ENCODE results near the gene FOXD4L6.
"Not testable (repeated sequence)": the region's sequence is repeated elsewhere in the genome, so short reads cannot be mapped to it uniquely, and the experiment has no call there.

FOXD4L6 gene

GRCh38 chr9:41109253-41109652, 19.2 kb downstream of the FOXD4L6 start:
- H3K27me3 Mint-ChIP-seq, H3K4me3 Mint-ChIP-seq, H3K36me3 Mint-ChIP-seq: not testable (repeated sequence)

DNA sequence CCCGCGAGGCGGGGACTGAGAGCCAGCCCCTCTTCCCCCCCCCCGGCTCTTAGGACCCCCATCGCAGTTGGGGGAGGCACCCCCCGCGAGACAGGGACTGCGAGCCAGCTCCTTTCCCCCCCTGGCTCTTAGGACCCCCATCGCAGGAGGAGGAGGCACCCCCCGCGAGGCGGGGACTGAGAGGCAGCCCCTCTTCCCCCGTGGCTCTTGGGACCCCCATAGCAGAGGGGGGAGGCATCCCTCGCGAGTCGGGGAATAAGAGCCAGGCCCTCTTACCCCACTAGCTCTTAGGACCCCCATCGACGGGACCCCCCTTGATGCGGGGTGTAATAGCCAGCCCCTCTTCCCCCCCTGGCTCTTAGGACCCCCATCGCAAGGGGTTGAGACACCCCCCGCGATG, 19.7 kb downstream of the FOXD4L6 start:
- H3K4me3 Mint-ChIP-seq; H3K36me3 Mint-ChIP-seq; H3K27me3 Mint-ChIP-seq; H3K9me3 Mint-ChIP-seq (ENCODE audit: low read depth); H3K4me1 Mint-ChIP-seq (ENCODE audit: low read depth); H3K27ac Mint-ChIP-seq: not testable (repeated sequence)

More at GRCh38 chr9:41109253-41109652, 19.2 kb downstream of the FOXD4L6 start:
- H3K9me3 Mint-ChIP-seq (ENCODE audit: low read depth); H3K27ac Mint-ChIP-seq; H3K4me1 Mint-ChIP-seq (ENCODE audit: low read depth): not testable (repeated sequence)

- H3K36me3 Mint-ChIP-seq; H3K27me3 Mint-ChIP-seq; H3K4me1 Mint-ChIP-seq (ENCODE audit: low read depth); H3K4me3 Mint-ChIP-seq; H3K27ac Mint-ChIP-seq; H3K9me3 Mint-ChIP-seq (ENCODE audit: low read depth): not testable (repeated sequence)
Observed at GRCh38 chr9:41106472-41107116, 21.9 kb downstream of the FOXD4L6 start.

DNA sequence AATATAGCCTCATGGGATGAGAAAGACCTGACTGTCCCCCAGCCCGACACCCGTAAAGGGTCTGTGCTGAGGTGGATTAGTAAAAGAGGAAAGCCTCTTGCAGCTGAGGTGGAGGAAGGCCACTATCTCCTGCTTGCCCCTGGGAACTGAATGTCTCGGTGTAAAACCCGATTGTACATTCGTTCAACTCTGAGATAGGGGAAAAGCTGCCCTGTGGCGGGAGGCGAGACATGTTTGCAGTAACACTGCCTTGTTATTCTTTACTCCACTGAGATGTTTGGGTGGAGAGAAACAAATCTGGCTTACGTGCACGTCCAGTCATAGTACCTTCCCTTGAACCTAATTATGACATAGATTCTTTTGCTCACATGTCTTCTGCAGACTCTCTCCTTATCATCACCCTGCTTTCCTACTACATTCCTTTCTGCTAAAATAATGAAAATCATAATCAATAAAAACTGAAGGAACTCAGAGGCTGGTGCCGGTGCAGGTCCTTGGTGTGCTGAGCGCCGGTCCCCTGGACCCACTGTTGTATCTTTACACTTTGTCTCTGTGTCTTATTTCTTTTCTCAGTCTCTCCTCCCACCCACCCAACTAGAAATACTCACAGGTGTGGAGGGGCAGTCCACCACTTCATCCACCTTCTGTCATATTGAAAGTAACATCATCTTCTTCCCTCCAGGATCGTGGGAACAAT, 22.8 kb downstream of the FOXD4L6 start:
- not testable (repeated sequence) for H3K4me3 Mint-ChIP-seq; H3K27me3 Mint-ChIP-seq; H3K4me1 Mint-ChIP-seq (ENCODE audit: low read depth); H3K27ac Mint-ChIP-seq; H3K9me3 Mint-ChIP-seq (ENCODE audit: low read depth); H3K36me3 Mint-ChIP-seq

DNA sequence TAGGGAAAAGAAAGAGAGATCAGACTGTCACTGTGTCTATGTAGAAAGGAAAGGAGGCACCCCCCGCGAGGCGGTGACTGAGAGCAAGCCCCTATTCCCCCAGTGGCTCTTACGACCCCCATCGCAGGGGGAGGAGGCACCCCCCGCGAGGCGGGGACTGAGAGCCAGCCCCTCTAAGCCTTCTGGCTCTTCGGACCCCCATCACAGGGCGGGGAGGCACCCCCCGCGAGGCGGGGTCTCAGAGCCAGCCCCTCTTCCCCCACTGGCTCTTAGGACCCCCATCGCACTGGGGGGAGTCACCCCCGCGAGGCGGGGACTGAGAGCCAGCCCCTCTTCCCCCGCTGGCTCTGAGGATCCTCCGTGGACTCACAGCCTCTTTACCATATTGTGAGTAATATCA, 23.9 kb downstream of the FOXD4L6 start:
- not testable (repeated sequence) for H3K9me3 Mint-ChIP-seq (ENCODE audit: low read depth); H3K4me1 Mint-ChIP-seq (ENCODE audit: low read depth); H3K27me3 Mint-ChIP-seq; H3K27ac Mint-ChIP-seq; H3K4me3 Mint-ChIP-seq; H3K36me3 Mint-ChIP-seq

- H3K9me3 Mint-ChIP-seq (ENCODE audit: low read depth); H3K4me1 Mint-ChIP-seq (ENCODE audit: low read depth); H3K36me3 Mint-ChIP-seq; H3K27ac Mint-ChIP-seq; H3K4me3 Mint-ChIP-seq; H3K27me3 Mint-ChIP-seq: not testable (repeated sequence)
Observed at GRCh38 chr9:41100508-41100907, 28.0 kb downstream of the FOXD4L6 start.

- H3K27ac Mint-ChIP-seq; H3K9me3 Mint-ChIP-seq (ENCODE audit: low read depth); H3K36me3 Mint-ChIP-seq; H3K27me3 Mint-ChIP-seq; H3K4me3 Mint-ChIP-seq; H3K4me1 Mint-ChIP-seq (ENCODE audit: low read depth): not testable (repeated sequence)
Observed at GRCh38 chr9:41098759-41099158, 29.7 kb downstream of the FOXD4L6 start.

DNA sequence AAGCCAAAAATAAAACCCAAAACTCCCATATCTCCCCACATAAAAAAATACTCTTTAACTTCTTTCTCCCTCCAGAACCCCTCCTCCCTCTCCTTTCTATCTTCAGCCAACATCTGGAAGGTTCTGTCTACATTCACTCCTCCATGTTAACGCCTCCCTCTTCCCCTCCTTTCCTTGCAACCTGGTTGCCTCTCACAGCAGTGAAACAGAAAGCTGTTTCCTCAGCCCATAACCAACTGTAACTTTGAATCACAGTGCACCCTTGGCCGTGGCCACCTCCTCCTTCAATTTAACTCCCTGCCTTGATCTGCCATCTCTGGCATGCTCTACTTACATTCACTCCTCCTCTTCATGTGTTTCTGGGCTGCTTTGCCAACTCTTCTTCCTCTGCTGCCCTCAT, 33.4 kb downstream of the FOXD4L6 start:
- H3K4me3 Mint-ChIP-seq; H3K27me3 Mint-ChIP-seq; H3K27ac Mint-ChIP-seq; H3K9me3 Mint-ChIP-seq (ENCODE audit: low read depth); H3K4me1 Mint-ChIP-seq (ENCODE audit: low read depth); H3K36me3 Mint-ChIP-seq: not testable (repeated sequence)

- not testable (repeated sequence) for H3K36me3 Mint-ChIP-seq; H3K9me3 Mint-ChIP-seq (ENCODE audit: low read depth); H3K27ac Mint-ChIP-seq; H3K4me3 Mint-ChIP-seq; H3K4me1 Mint-ChIP-seq (ENCODE audit: low read depth); H3K27me3 Mint-ChIP-seq
Observed at GRCh38 chr9:41094010-41094773, 34.3 kb downstream of the FOXD4L6 start.

GRCh38 chr9:41090922-41091321, 37.6 kb downstream of the FOXD4L6 start:
- not testable (repeated sequence) for H3K4me3 Mint-ChIP-seq; H3K36me3 Mint-ChIP-seq; H3K27me3 Mint-ChIP-seq; H3K4me1 Mint-ChIP-seq (ENCODE audit: low read depth); H3K27ac Mint-ChIP-seq; H3K9me3 Mint-ChIP-seq (ENCODE audit: low read depth)

GRCh38 chr9:41090386-41090785, 38.1 kb downstream of the FOXD4L6 start:
- H3K4me1 Mint-ChIP-seq (ENCODE audit: low read depth); H3K4me3 Mint-ChIP-seq; H3K27ac Mint-ChIP-seq; H3K9me3 Mint-ChIP-seq (ENCODE audit: low read depth); H3K27me3 Mint-ChIP-seq; H3K36me3 Mint-ChIP-seq: not testable (repeated sequence)

DNA sequence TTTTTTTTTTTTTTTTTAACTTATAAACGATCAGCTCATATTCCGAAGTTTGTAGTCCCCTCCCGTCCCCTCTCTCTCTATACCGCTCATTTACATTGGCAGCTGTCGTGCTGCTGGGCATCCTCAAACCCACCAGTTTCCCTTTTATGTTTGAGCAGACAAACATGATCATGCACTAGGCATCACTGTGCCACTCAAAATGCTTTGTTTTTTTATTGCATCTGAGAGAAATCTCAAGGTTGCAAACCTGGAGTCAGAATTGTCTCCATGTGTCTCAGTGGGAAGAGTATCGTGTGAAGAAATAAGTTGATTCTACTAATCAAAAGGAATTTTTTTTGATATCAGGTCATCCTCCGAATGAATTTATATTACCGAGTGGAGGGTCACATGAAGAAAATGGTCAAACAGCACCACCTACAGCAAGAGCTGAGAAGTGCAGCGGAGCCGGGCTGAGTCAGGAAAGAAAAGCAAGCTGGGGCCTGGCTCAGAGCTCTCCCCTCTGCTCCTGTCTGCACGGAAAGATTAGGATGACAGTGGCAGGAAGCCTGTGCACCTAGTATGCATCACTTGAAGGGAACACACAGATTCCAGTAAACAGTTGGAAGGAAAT, 39.9 kb downstream of the FOXD4L6 start:
- not testable (repeated sequence) for H3K27ac Mint-ChIP-seq; H3K4me1 Mint-ChIP-seq (ENCODE audit: low read depth); H3K4me3 Mint-ChIP-seq; H3K9me3 Mint-ChIP-seq (ENCODE audit: low read depth); H3K27me3 Mint-ChIP-seq; H3K36me3 Mint-ChIP-seq

DNA sequence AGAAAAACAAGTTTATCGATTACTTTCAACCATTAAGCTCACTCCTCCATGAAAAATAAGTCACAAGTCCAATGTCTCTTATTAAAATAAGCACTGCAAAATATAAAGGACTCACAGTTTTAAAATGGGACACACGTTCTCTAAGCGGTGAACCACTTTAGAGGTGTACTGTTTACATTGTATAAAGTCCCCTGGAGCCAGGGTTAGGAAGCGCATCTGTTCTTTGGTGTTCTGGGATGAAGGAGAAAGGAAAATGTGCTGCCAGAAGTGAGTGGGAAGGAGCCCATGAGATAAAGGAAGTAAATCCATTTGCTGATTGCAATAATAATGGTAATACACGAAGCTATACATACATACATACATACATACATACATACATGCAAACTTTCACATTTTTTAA, 40.6 kb downstream of the FOXD4L6 start:
- H3K36me3 Mint-ChIP-seq; H3K9me3 Mint-ChIP-seq (ENCODE audit: low read depth); H3K4me3 Mint-ChIP-seq; H3K27ac Mint-ChIP-seq; H3K4me1 Mint-ChIP-seq (ENCODE audit: low read depth): not testable (repeated sequence)
- H3K27me3 Mint-ChIP-seq, result peaks cover 10% of the 10 kb centered on the region

DNA sequence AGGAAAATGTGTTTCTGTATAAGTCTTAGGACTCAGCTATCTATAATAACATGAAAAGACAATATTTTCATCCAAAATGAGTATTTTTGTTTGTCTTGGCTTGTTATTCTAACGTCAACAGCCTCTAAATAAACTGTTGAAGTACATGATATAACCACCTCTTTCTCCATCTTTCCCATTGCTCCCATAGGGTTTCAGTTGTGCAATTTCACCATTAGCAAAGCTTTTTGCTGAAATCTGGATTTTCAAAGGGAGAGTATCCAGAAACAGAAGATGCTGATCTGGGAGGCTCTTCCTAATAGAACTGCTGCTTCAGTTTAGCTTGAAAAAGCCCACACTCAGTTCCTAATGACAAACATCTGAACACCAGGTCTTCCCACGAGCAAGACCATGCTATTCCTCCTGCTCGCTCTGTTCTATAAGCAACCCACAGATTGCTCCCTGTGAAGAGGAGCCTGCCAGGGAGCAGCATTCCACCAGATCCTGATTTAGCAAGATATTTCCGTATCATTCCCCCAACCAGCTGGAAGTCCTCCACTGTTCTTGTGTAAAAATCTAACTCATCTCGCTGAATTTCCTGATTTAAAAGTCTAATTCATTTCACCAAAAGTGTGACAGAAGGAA, 41.2 kb downstream of the FOXD4L6 start:
- H3K4me3 Mint-ChIP-seq; H3K4me1 Mint-ChIP-seq (ENCODE audit: low read depth); H3K27ac Mint-ChIP-seq; H3K9me3 Mint-ChIP-seq (ENCODE audit: low read depth); H3K36me3 Mint-ChIP-seq: not testable (repeated sequence)
- peaks cover 13% of the 10 kb centered on the region for H3K27me3 Mint-ChIP-seq

GRCh38 chr9:41086685-41087084, 41.8 kb downstream of the FOXD4L6 start:
- not testable (repeated sequence) for H3K9me3 Mint-ChIP-seq (ENCODE audit: low read depth); H3K4me1 Mint-ChIP-seq (ENCODE audit: low read depth); H3K4me3 Mint-ChIP-seq; H3K36me3 Mint-ChIP-seq; H3K27ac Mint-ChIP-seq
- peaks cover 14% of the 10 kb centered on the region for H3K27me3 Mint-ChIP-seq
